ENCODE measurements around the gene WDR72.
"Not testable (repeated sequence)": the region's sequence is repeated elsewhere in the genome, so short reads cannot be mapped to it uniquely, and the experiment has no call there.

DNA sequence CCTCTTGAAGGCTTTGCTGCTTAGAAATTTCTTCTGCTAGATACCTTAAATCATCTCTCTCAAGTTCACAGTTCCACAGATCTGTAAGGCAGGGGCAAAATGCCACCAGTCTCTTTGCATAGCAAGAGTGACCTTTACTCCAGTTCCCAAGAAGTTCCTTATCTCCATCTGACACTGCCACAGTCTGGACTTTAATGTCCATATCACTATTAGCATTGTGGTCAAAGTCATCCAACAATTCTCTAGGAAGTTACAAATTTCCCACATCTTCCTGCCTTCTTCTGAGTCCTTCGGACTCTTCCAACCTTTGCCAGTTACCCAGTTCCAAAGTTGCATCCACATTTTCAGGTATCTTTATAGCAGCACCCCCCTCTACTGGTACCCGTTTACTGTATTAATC, 25.8 kb upstream of the WDR72 start:
- TF ChIP-seq, protein P1, sequence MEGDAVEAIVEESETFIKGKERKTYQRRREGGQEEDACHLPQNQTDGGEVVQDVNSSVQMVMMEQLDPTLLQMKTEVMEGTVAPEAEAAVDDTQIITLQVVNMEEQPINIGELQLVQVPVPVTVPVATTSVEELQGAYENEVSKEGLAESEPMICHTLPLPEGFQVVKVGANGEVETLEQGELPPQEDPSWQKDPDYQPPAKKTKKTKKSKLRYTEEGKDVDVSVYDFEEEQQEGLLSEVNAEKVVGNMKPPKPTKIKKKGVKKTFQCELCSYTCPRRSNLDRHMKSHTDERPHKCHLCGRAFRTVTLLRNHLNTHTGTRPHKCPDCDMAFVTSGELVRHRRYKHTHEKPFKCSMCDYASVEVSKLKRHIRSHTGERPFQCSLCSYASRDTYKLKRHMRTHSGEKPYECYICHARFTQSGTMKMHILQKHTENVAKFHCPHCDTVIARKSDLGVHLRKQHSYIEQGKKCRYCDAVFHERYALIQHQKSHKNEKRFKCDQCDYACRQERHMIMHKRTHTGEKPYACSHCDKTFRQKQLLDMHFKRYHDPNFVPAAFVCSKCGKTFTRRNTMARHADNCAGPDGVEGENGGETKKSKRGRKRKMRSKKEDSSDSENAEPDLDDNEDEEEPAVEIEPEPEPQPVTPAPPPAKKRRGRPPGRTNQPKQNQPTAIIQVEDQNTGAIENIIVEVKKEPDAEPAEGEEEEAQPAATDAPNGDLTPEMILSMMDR (IDR thresholded peaks at IDR 0.05; ENCODE audit: low read depth, low read length, poor library complexity, severe bottlenecking) = not testable (repeated sequence)
- TF ChIP-seq EZH2phosphoT487 (IDR thresholded peaks at IDR 0.05; ENCODE audit: borderline replicate concordance, low read length) = not testable (repeated sequence)
